Right forelimb (tissue), 1 donor: ENCODE measurements around the gene SND1.

ENCODE experiments used
- DNase-seq: peaks from one replicate; pipeline ENCODE4 v3.0.0-alpha.2; 2018

Gene SND1

DNA sequence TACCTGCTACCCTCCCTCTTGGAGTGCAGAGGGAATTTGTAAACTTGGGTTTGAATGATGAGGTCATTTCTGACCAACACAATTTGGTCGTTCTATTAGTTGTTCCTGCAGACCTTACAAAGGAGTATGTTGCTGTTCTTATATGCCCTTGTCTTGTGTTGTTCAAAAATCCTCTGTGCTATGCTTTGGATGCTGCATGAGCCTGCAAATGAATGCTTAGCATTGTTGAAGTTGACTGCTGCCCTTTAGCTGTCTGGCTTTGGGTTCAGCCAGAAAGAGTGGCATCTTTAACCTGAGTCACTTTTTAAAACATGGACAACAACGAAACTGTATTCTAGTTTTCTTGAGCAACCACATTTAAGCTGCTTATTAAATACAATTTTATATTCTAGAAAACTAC is 80.3 kb downstream of the SND1 start:
- DNase-seq = no peak

DNA sequence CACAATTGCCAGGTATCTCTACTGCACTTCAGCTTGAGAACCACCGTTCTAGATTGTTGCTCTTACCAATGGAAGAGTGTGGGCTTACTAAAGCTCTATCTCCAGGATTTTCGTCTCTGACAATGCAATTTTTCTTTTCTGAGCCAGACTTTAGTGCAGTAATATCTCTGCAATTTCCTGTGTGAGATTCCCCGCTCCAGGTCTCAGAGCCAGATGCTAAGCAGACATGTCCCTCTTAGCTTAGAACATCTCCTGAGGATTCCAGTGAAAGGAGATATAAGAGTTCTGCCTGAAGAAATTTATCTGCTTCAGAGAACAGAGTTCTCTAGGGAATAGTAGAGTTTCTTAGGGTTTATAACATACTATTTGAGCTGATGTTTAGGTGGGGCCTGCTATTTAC is 82.0 kb downstream of the SND1 start:
- DNase-seq = no peak

DNA sequence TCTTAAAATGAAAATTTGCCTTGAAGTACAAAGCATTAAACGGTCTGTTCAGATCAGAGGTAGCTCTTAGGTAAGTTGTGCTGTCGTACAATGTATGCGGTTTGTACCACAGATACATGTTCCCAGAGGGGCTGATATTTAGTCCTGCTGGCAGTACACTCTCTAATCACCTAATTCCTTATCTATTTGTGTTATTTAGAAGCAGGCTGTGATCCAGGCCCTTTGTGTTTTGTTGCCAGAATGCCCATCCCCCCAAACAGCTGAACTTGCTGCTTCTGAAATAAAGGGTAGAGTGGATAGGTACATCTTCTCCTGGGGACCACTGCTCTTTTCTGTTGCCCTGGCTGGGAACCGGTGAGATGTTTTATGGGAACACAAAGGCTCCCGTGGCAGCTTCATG is 84.5 kb downstream of the SND1 start:
- no peak for DNase-seq

DNA sequence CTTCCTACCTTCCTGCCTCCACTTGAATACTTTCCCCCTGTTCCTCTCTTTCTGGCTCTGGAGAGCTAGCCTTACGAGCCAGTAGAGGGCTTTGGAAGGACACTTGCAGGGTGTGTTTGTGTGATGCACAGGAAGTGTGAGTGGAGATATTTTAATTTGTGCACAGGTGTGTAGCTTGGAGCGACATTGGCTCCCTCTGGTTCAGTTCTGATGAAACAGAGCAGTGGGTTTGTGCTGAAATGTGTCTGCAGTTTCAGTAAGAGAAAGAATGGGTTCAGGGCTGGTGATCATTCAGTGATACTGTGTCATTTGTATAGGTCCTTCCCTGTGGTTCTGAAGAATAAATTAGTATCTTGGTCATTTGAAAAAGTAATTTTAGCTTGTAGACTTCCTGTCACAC is 86.9 kb downstream of the SND1 start:
- DNase-seq = no peak

DNA sequence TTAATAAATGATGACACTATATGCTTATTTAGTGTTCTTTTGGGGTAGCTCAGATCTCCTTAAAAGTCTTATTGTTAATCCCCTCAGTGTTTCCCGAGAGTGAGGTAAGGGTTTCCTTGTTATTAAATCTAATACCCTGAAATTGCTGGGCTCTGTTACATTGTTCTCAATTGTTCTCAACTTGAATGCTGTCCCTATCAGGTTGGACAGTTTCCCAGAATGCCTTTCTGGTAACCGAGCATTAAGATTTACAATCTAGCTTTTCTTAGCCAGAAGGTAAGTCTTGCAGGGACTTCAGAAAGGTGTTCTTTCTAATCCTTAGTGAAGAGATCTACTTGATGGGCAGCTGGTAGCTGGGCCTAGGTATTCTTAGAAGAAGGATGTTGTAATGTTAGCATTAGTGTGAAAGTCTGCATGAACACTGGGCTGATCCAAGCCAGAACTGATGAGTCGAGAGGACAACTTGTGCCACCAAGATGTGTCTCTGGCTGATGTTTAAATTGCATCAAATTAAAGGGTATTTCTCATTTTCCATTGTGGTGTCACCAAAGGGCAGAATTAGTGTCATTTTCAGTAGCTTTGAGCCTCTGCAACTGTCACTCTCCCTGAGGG is 89.9 kb downstream of the SND1 start:
- DNase-seq = no peak

DNA sequence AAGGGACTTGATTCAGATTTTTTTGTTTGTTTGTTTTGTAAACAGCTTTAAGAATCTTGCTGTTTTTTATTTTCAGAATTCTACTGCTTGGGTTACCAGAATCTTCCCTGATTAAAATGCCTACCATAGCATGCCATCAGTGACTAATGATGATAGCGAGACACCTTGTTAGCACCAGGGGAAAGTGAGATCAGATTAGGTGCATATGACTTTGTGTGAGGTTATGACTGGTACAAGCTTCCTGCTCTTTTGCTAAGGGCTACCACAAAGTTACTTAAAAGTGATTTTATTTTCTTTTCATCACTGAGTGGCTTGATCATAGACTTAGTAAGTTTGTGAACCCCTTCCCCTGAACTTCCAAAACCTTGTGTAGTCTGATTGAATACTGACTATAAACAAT is 93.5 kb downstream of the SND1 start:
- no peak for DNase-seq

DNA sequence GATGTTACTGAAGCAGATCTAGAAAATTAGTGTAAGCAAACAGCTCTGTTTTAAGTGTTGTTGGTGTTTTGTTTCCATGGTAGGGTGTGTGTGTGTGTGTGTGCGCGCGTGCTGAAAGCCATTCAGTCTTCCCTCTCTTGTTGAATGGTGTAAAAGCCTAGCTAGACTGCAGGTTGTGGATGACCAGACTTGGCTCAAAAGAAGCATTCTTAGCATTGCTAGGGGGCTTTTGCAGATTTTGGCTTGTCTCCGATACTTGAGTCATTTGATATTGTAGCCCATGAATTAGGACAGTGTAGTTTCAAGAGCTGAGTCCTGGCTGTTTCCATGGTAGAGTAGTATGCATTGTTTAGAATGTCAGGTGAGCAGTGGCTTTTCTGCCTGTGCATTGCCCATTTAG is 99.1 kb downstream of the SND1 start:
- no peak for DNase-seq

DNA sequence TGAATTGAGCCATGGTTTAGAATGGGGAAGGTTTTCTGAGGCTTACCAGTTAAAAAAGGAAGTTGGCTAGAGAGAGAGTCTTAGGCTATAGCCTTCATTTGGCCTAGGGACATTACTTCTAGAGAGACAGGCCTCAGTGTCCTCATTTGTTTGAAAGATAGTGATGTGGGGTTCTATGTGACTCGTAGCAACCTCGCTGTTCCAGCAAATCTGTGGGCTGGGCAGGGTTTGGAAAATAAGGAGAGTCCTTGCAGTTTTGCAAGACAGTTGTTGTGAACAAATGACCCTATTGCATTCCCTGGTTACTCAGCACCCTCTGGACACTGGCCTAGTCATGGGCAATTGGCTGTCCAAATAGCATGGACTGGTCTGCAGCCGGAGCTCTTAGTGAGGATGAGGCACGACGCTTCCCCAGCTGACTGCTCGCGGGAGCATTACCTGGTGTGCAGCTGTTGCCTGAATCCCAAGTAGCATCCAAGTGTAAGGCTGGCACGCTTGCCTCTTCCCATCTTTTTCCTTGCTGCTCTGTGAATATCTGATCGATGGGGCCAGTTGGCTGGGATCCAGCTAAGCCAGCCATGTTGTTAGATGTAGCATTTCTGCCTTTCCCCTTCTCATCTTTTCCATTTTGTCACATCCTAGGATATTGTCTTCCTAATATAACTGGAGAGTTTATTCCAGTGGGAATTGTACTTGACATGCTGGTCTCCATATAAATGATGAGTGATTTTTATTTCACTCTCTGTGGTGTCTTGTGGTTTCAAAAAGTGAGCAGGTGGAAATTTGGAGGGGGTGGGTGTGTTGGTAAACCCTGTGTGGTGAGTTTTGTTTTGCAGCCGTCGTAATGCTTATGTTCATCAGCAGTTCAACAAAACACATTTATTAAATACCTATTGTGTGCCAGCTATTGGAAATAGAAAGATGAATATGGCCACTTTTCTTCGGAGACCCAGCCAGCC is 99.8 kb downstream of the SND1 start:
- DNase-seq = no peak

DNA sequence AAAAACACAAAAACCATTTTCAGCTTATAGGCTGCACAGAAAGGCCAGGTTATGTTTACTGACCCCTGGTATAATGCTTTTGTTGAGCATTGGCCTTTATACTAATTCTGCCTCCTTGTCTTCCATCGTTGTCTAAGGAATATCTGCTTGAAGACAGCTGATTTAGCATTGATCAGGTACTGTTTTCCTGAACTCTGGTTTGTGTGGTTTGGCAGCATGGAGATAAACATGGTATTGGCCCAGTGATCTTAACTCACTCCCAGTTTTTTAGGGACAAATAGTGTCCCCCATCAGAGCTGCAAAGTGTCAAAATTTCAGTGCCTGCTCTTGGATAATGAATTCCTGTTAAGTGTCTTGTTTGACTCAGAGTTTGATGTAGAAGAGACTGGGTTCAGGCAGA is 100.8 kb downstream of the SND1 start:
- DNase-seq = no peak

DNA sequence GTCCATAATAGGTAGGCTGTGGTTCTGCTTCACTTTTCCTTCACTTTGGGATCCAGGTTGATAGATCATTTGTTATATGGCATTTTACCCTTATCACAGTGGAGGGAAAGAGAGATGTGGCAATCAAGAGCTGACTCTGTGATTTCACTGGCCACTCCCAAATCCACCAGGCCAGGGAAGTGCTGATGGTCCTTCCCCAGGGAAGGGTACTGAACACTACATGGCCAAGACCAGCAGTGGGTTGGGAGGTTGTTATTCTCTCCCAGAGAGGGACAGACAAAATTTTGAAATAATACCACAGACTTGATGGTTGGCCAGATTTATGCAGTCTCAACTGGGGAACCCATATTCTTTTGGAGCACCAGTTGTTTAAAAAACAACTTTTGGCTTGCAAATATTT is 102.5 kb downstream of the SND1 start:
- DNase-seq = no peak

DNA sequence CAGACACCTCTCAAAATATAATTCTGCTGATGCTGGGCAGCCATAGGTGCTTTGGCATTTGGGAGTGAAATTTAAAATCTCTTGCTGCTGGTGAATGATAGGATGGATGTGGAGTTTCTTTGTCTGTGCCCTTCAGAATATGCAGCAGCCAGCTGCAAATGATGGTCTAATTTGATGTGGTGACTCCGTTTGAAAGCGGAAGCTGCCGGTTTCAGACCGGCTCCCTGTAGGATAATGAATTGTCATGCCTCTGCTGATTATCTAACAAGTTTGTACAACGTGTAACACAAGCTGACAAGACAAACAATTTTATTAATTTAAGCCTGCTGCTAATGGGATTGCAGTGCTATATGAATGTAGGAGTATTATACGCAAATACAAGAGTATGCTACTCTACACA is 103.5 kb downstream of the SND1 start:
- DNase-seq = no peak

DNA sequence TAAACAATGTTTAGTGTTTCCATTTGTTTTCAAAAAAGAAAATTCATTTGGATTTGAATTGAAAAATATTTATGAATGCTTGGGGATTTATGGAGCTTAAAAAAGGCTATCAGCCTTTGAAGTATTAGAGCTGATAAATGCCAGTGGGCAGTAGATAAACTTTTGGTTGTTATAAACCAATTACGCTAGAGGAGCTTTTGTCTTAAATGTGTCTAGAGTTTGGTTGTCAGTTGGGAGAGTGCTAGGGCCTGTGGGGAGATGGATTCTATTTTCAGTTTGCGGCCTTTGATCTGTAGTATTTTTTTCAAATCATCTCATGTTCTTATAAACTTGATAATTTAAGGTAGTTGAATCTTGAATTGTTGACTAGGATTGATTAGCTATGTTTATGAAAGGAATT is 104.0 kb downstream of the SND1 start:
- DNase-seq = no peak

DNA sequence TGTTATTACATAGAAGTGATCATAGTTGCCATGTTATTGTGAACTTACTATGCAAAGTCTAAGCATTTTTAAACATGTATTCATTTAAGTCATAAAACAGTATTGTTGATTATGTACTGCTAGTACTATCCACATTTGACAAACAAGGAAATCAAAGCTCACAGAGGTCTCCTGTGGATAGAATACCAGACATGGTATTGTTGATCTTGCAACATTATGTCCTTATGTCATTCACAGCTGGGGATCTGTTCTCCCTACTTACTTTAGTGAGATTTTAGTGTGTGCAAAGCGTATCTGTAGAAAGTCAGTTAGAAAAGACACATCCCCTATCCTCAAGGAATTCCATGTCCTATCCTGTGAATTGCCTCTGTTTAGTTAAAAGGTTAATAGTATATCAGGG is 106.1 kb downstream of the SND1 start:
- DNase-seq = no peak

DNA sequence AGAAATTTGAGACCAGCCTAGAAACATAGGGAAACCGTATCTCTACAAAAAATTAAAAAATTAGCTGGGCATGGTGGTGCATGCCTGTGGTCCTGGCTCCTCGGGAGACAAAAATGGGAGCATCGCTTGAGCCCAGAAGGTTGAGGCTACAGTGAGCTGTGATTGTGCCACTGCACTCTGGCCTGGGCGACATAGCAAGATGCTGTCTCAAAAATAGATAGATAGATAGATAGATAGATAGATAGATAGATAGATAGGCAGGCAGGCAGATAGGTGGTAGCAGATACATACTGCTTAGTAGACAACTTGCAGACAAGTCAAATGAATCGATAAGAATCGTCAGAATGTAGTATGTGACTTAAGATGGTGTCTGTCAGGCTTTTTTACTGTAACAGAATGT is 106.9 kb downstream of the SND1 start:
- no peak for DNase-seq

DNA sequence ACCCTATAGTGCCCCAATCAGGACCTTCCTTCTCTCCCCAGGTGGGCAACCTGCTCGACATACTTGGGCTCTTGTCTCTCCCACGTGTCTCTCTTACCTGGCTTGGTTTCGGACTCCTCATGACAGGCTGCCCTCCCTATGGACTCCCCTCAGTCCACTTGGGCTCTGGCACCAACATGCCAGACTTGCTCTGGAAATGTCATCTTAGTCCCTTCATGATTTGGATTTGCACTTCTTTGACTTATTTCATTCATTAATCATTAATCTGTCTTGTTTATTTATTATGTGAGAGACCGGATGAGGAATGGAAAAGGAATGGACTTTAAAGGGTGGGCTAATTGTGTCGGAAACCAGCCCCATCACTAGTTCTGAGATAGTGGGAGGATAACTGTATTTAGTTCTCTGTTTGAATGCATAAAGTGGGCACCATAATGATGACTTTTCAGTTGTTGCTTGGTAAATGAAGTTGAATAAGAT is 108.0 kb downstream of the SND1 start:
- no peak for DNase-seq

DNA sequence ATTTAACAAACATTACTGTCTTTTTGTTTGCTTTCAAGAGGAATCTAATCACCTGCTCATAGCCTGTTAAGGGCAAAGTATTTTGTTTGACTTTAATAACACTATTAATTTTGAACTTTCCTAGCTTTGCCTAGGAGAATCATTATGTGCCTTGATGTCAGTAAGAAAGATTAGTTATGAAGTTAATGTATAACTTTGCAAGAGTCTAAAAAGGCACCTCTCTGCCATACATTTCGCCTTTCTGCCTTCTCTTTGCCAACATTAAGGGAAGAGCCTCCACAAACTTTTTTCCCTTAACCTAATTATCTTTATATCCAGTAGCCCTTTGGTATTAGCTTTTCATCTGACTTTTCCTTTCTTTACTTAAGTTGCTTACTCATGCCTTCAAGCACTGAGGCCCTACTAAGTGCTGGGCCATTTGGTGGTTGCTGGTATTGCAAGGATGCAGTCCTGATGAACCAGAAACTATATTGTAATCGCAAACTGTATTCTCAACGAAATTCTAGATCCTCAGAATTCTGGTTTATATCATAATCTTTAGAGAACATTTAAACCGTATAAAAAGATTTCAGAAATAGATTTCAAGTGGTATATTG is 108.5 kb downstream of the SND1 start:
- DNase-seq = no peak

DNA sequence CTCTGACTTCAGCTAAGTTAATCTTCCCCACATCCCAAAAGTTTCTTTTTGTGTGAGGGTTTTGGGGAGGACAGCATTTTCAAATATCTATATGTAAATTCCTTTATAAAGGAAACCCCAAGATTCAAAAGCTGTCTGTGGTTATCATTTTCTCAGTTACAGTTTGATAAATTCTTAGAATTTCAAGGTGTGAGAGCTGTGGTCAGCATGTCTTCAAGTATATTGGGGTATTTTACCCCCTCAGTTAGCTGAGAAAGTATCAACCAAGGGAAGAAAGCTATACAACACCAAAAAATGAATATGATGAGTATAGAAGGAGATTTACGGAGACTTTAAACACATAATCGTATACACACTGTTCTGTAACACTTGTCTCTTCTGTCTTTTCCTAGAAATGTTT is 109.2 kb downstream of the SND1 start:
- no peak for DNase-seq

DNA sequence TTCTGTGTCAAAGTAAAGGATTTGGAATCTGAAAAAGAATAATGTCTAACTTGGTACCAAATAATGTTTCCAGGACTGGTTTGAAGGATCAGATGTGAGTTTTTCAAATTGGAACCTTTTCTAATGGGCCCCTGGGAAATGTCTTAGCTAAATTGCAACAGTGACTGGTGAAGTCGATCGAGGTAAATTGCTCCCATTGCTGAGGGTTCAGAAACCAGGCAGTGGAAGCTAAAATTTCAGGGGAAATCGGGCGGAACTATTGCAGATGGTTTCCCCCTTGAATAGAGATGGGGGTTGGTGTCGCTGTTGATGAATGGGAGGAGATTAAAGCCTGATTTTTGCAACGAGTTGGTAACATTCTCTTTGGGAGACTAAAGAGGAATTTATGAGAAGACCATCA is 112.7 kb downstream of the SND1 start:
- no peak for DNase-seq

DNA sequence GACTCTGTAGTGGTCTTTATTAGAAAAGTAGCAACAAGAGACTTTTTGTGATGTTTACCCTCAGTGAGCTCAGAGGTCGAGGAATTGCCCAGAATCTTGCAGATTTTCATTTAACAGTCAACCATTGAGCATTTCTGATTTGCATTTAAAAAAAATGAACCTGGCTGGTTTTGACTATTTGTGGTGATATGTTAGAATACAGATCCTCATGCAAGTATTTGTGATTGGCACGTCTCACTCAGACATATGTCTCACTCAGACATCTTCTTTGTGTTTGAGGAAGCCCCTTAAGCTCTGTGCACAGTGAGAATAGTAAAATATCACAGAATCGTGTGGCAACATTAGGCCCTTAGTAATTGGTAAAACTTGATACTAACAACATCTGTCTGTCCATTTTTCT is 113.2 kb downstream of the SND1 start:
- DNase-seq = no peak

DNA sequence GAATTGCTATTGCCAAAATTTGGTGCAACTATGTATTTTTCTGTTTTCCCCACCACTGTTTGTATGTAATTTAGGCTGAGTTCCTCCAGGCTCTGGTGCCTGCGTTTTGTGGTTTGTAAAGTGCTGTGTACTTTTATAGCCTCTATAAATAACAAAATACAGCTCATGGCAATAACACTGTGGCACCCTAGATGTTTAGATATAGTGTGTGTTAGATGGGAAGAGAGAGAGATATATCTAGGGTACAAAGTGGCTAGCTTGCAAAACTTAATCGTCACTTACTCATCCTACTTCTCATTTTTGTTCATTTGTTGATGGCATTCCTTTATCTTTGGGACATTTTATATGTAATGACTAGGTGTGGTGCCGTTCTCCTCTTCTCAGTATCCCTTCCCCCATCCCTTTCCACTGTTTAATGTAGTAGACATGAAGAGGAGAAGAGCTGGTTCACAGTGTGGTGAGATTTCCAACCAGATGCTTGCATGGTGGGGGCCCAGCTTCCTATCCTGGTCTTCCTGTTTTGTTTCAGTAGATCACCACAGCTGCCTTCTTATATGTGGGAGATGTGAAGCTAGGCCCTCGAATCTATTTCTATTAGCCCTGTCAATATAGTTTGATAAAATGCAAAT is 115.0 kb downstream of the SND1 start:
- no peak for DNase-seq

DNA sequence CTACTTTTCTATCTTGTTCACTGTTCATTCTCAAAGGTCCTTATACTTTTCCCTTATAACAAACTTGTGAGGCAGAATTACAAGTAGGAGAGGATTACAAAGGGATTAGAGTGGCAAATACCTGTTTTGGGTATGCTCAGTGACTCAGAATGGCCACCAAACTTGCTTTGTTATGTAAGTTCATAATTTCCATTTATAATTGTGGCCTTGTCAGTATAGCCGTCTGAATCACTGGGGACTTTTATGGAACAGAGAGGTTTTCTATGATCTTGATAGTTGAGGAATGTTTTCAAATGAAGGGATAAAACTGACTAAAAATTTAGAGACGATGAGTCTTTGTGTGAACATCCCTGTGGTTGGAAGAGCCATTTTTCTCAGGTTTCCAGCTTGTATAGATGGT is 116.2 kb downstream of the SND1 start:
- DNase-seq = no peak

DNA sequence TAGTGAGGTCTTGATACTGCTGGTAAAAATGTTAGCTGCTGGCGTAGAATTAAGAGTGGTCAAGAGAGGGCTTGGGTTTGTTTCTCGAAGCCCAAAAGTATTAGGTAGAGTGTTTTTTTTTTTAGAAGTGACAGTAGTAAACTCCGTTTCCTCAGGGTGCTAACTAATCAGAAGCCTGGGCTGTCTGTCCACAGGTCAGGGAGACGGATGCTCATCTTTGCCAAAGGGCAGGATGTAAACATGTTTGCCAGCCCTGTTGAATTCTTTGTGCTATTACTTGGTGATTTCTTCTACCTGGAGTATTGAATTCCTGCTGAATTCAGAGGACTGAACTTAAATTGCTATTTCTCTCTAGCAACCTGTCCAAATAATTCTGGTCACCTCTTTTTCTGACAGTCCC is 117.1 kb downstream of the SND1 start:
- DNase-seq = no peak

DNA sequence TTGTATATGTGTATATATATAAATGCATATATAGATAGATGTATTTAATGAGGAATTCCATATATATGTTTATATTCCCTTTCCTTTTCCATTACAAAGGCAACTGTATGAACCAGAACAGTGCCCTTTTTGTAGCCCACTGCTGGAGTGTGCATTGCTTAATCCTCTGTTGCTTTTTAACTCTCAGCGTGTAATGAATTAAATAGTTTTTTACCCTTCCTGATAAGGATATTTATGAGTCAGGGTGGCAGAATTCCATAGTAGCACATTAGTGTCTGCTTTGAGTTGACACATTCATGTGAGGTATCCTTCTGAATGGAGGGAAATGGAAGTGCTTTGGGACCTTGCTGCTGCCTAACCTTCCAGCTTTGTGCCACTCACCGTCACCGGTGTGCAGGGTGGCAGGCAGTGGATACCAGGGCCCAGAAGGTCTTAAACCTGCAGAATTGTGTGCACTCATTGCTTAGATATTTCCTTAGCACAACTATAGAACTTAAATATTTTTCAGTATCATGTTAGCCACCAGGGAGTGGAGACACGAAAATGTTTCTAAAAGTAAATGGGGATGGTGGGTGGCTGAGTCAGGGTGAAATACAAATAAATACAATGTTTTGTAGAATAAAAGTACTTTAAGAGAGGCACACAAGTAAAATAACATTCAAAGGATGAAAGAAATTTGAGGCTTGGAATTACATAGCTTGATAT is 117.9 kb downstream of the SND1 start:
- DNase-seq = no peak
